DMS79 (cell line): ENCODE data around the gene EPHB2.

ENCODE experiments used
- DNase-seq: peaks from one replicate; lab custom pipeline; 2025; lab: John Stamatoyannopoulos, UW

The EPHB2 gene

DNA sequence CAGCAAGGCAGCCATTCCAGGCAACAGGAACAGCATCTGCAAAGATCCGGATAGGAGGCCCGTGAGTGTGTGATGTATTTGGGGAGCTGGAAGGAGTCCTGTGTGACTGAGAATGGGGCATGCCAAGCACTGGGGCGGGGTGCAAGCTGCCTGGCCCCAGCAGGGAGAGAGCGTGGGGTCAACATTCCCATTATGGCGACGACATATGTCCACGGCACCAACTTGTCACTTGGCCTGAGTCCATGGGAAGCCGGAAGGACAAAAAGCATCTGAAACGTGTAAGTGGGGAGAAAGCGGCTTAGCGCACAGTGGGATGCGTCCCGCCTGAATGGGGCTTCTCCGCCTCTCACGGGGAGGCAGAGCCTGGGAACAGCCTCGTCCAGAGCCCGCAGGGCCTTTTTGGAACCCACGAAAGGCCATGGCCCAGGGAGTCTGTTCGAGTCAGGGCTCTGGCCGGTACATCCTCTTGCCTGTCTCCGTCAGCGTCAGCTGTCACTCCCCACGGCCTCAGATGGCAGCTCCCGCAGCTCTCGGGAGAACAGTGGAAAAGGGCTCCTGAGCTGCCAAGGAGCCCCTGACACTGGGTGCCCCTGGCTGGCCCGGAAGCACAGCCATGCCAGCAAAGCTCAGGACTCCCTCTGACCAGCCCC lies 12.4 kb downstream of the EPHB2 start:
- no peak for DNase-seq

DNA sequence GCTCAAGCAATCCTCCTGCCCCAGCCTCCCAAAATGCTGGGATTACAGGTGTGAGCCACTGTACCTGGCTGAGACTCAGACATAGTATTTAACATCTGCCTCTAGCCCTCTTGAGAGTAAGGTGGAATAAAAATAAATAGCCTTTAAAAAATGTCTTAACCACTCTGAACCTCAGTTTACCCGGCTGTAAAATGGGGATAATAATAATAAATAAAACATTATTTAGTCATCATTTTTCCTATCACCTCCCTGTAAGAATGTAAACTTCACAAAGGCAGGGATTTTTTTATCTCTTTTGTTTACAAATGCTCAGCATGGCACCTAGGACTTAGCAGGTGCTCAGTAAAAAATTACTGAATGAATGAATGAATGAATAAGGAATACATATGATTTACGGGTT lies 17.2 kb downstream of the EPHB2 start:
- no peak for DNase-seq

DNA sequence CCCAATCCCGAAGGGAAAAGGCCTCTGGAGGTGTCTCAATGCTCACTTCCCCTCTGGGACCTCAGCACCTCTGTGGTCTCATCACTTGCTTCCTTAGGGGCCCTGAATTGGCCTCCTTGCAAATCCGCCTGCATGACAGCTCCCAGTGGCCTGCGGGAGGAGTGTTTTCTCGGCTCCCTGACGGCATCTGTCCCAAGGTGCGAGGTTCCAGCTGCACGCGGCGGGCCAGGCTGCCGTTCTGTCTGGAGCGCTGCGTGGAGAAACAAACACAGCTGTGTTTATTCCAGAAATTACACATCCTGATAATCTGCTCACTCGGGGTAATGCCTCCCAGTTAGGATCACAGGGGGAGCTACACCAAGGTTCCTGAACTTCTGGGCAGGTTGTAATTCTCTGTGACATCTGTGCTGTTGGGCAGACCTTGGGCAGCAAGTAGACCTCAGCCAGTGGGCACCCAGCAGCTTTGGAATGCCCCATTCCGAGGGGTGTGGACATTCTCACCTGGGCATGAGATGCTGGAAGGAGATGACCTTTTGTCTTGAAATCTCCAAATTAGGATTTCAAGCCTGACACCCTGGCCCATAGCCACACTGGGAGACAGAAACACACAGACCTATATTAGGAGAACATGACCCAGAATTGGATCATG lies 18.2 kb downstream of the EPHB2 start:
- no peak for DNase-seq

DNA sequence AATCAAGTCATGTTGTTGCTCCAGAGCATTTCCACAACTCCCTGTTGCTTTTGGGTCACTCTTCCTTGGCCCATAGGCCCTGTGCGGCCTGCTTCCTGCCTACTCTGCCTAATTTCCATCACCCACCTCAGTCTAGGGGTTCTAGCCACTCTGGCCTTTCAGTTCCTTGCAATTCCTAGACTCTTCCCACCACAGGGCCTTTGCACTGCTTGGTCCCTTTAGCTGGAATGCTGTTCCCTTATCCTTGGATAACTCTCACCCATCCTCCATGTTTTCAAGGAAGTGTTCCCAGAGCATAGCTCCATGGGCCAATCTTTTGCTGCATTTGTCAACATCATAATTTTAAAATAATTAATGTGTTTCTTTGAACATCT lies 18.7 kb downstream of the EPHB2 start:
- no peak for DNase-seq

DNA sequence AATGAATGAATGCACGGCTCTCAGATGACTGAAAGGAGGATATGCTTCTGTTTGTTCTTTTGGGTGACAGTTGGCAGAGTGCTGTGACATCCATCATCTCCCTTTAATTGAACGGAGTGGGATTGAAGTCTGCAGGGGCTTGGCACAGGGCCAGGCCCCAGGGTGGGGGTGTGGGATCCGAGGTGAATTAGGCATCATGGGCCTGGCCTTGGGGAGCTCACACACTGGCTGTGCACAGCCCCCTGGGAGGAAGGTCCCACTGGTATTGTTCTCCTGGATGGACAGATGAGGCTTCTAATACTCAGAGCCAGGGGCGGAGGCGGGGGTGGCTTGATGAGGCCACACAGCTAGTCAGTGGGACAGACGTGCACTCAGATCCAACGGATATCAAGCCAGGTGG lies 19.3 kb downstream of the EPHB2 start:
- no peak for DNase-seq

DNA sequence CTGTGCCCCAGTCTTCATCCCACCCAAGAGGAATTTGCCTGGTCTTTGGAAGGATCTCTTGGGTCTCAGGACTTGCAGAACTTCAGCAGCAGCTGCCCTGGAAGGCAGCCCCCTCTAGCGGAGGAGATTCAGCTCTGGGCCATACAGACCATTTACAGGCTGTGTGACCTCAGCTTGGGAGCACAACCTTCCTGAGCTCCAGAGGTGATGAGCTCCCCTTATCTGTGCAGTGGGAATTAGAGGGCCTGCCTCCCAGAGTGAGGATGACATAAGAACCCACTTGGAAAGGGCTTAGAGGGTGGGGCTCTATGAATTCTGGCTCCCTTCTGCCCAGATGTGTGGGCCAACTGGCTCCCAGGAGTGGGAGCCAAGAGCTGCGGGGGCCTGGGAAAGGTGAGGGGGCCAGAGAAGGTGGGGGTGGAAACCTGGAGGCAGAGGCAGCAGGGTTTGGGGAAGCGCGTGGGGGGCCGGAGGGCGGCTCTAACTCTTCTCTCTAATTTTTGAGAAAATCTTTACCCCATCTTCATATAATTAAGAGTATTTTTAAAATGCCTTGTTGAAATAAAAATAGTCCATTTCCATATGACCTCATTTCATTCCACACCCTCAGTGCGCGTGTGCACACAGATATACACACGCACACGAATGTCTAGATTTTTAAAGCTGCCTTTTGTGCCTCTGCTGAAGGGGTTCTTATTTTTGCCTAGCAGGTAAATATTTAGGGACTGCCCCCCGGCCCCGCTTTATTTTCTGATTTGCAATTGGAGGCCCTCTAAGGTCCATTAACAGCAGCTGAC lies 21.5 kb downstream of the EPHB2 start:
- DNase-seq: no peak

DNA sequence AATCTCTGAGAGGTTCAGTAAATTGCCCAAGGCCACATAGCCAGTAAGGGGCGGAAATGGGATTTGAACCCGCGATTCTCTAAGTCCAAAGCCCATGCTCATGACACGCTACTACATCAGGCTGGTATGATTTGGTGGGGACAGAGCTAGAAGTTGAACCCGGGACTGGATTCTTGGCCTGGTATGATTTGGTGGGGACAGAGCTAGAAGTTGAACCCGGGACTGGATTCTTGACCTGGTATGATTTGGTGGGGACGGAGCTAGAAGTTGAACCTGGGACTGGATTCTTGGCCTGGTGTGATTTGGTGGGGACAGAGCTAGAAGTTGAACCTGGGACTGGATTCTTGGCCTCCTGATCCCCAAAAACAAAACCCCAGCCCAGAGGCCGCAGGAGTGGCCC lies 23.0 kb downstream of the EPHB2 start:
- DNase-seq: no peak

DNA sequence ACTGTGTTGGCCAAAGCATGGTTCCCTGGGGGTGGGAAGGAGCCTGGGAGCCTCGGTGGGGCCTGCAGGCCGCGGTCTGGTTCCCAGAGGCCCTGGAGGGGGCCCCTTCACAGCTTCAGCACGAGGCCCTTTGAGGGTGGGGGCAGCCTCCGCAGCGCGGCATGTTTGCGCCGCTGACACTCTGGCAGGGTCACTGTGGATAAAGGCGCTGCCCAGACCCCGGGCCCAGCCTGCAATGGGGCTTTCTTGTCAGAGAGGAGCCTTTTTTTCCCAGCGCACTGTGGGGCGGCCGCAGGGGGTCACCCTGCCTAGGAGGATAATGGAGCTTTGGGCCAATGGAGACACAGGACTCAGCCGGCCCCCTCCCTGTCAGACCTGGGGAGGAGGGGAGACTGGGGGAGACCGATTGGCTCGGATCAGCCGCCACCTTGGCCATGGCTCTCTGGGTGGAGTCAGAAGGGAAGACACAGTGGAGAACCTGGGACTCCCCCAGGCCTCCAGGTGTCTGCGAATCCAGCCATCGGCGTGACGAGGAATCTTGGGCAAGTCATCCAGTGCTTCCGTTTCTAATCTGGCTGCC lies 26.0 kb downstream of the EPHB2 start:
- DNase-seq: no peak

DNA sequence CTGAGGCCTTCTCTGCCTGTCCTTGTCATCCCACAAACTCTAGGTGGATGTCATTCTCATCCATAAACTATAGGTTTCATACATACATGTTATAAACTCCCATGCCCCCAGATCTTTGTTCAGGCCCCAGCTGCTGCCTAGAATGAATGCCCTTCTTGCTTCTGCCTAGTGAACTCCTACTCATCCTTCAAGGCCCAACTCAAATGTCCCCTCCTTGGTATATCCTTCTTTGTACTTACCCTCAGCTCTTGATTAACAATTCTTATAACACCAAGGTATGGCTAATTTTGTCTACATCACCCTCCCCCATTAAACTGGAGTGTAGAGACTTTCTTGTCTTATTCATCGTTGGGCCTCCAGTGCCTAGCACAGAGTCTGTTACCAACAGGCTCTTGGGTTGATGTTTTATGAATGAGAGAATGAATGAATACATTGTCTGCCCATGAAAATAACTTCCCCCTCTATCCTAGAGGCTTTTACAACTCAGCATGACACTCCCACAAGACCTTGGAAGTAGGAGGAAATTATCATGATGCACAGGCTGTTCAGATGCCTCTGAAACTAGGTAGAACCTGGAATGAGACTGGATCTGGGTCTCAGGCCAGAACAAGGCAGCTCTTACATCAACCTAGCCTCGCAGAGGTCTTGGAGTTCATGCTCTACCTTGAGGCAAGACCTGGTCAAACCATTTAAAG lies 26.9 kb downstream of the EPHB2 start:
- DNase-seq: no peak

DNA sequence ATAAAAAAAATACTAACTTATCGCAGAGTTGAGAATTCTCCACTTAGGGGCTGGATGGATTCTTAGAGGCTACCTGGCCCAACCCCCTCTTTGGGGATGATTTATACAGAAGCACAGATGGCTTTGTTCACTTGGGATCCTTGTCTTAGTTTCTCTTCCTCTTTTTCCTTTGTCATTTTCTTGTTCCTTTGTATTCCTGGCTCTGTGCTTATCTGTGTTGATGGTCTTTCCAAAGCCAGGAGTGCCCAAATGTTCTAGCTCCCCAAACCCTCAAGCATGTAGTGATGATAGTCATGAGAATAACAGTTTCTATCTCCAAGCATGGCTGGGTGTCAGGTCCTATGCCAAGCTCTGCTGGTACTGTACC lies 27.4 kb downstream of the EPHB2 start:
- no peak for DNase-seq

DNA sequence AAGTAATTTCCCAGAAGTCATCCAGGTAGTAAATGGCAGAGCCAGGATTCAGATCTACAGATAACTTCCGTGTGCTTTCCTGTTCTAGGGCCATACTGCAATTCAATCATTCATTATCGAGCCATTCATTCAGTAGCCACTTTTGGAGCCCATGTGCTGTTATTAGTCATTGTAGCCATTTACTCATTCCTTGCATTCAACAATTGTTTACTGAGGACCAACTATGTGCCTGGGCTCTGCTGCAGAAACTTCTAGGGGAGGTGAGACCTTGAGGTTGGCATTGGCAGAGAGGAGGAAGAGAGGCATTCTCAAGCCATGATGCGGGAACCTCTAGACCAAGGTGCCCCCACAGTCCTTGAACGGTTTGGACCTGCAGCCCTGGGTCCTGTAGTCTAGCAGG lies 27.9 kb downstream of the EPHB2 start:
- no peak for DNase-seq

DNA sequence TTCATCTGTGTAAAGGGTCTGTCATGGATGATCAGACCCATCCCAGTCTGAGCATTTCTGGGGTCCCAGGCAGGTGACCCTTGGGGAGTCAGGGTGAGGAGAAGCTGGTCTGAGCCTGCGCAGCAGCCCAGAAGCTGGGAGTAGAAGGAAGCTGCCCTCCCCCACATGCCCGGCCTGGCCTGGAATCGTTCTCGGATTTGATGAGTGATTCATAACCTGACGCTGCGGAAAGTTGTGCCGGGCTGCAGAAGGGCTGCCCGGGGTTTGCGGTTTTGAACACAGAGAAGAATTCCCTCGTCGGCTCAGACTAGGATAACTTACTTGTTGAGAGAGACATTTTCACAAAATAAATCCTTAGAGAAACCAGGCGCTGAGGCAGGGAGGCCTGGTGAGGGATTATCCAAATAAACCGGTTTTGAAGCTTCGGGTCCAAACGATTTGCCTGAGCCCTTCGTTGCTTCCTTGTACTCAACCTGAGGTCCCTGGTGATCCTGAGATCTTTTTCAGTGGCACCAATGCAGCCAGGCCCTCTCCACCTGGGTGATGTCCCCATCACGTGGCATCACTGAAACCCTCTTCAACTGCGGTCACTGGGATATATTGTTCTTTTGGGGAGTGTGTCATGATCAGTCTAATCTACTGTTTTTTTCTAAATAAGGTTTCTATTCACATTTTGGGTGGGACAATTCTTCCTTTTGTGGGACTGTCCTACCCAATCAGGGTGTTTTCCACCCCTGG lies 29.2 kb downstream of the EPHB2 start:
- no peak for DNase-seq

DNA sequence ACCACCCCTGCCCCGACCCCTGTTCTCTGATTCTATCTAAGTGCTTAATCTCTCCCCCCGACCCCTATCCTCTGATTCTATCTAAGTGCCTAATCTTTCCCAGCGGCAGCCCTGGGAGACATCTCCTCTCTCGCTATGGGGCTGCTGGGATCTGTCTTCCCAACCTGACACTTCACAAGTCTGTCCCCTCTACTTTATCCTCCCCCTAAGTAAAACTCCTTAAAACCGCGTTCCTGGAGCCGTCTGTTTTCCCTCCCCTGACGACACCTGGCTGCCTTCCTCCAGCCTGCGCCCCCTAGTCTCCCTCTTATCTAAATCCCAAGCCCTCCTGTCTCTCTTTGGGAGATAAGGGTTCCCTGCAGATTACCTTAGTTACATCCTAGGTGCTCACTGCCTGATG lies 30.5 kb downstream of the EPHB2 start:
- DNase-seq: no peak

DNA sequence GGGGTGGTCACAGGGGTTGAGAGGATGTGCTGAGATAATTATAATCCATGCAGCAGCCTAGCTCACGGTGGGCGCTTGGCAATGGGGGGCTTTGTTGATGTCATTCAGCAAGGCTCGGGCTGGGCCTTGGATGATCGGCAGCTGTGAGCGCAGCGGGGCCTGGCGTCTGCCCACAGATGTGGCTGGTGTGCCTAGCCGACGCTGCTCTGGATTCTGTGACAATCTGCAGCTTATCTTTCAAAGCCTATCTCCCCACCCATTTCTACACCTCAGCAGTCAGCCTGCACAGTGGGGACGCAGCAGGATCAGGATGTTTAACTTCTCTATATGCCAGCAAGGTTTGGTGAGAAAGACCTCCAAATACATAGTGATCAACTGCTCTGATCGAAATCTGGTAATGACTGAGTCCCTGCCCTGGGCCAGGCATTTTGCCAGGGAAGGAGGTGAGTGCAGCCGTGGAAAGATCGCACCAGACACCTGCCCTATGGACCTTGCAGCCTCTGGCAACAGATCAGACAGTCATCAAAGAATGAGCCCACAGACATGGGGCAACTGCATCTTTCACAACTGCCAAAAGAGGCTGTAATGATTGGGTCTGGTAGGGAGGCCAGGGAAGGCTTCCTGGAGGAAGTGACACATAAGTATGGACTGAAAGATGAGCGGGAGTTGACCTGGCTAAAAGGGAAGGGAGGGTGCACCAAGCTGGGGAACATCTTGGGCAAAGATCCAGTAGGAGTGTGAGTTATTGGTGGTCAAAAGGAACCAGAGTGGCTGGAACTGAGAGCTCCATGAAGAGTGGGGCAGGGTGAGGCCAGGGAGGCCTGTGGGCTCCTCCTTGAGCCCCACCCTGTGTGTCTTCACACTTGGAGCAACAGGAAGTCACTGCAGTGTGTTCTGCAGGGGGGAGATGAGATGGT lies 35.3 kb downstream of the EPHB2 start:
- DNase-seq: no peak

DNA sequence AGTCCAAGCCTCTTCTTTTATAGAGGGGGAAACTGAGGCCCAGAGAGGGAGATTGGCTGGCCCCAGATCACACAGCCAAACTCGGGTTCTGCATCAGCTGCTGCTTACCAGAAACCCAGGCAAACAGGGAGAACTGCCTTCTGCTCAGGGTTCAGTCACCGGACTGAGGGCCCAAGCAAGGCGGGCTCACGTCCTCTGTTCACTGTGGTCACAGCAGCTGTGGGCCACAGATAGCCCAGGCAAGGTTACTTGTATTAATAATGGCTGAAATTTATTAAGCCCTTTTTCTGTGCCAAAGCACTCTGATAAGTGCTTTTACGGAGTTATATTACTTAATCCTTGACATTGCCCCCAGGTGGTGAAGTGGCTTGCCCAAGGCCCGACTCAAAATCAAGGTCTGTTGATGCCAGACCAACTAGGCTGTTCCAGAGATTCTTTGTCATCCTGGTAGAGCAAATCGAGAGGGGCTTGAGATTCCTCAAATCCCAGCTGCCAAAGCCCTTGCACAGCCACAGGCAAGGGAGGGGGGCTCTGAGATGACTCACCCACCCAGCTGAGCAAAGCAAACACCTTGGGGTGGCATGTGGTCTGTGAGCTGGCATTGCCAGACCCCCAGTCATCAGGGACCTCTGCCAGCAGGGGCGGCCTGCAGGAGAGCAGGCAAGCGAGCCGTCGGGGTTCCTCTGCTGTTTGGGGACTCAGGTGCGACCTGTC lies 36.5 kb downstream of the EPHB2 start:
- DNase-seq: peak; percentile 89

DNA sequence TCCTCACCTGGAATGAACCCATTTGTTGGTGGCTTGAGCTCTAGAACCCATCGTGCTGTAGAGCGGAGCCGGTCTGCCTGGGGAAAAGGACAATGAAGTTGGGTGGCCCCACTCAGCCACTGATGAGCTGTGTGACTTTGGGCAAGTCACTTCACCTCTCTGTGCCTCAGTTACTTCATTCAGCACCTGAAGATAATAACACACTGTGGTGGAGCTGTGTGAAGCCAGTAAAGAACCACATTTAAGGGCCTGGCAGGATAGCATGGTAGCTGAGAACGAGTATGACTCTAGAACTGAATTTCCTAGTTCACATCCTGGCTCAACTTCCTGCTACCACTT lies 37.1 kb downstream of the EPHB2 start:
- DNase-seq: no peak

DNA sequence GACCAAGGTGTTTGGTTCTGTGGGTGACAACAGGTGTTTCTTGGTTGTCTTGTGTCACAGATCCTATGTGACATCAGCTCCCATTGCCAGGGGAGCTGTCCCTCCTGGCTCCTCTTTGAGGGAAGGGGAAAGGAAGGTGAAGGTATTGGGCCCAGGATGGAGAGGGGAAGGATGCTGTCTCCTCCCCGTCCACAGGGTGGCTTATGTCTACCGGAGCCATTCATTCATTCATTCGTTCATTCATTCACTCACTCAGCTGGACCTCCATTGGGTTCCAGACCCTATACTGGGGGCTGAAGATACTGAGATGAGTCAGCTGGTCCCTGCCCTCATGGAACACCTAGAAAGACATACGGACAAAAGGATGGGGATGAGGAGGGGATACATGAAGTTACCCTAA lies 38.9 kb downstream of the EPHB2 start:
- DNase-seq: no peak

DNA sequence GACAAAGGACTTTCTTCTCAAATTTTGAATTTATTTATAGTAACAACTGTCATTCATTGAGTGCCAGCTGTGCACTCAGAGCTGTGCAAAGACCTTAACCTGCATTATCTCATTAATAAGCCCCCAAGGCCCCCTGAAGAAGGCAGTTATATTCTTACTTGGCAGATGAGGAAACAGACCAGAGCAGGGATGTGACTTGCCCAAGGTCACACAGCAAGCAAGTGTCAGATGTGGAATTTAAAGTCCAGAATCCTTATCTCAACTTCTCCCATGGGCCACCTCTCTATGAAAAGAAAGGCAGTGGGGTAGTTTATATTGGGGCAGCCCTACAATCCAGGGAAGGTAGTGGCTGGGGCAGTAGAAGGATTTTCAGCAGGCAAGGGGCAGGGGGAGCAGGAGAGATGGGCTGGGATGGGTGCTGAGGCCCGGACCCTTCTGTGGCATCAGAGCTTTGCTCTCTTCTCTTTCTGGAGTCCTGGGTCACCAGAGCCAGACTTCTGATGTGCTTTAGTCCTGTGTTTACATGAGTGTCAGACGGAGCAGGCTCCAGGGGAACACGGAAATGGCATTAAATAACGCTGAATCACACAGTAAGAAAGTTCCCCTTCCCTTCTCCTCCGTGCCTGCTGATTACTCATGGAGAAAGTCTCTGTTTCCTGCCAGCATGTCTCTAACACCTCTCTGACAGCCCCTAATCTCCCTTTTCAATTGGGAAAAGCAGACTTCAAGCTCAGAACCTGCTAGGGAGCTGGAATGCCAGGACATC lies 39.5 kb downstream of the EPHB2 start:
- DNase-seq: no peak

DNA sequence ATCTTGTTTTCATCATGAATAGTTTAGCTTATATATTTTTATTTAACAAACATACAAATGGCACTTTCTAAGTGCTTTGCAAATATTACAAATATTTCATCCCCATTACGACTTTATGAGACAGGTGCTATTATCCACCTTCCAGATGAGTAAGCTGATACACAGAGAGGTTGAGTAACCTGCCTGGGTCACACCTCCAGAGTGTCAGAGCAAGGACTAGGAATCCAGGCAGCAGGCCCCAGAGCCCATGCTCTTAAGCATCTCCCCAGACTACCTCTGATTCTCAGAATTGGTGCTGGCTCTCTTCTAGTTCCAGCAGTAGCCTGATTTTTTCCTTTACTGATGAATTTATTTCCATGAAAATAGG lies 40.0 kb downstream of the EPHB2 start:
- DNase-seq: no peak

DNA sequence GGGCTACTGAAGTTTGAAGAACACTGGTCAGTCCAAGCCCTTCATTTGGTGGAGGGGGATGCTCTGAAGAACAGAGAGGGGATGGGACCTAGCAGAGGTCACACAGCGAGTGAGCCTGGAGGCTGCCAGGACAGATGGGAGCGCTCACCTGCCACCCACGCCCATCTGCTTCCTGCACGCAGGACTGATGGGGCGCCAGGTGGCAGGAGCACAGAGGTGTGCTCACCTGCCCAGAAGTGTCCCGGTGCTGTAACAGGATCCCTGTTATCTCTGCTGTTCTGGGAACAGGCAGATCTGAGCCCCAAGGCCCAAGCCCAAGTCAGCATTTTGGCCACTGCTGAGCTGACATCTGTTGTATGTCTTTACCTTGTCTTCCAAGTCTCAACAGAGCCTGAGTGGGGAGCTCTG lies 40.5 kb downstream of the EPHB2 start:
- peak; percentile 44 for DNase-seq
